ENCODE results near the gene CEP164. TPM values are rescaled to one million over a fixed set of nuclear protein-coding genes. Genes with fewer than 3 reads are reported as not detected.

Gene CEP164
- total and polyA plus RNA-seq, 9 of the 15 experiments (the other 6 are each of a cell fraction or from before 2014, with no cell fraction given) = 2.1 to 16.5 (median 10.4) TPM

DNA sequence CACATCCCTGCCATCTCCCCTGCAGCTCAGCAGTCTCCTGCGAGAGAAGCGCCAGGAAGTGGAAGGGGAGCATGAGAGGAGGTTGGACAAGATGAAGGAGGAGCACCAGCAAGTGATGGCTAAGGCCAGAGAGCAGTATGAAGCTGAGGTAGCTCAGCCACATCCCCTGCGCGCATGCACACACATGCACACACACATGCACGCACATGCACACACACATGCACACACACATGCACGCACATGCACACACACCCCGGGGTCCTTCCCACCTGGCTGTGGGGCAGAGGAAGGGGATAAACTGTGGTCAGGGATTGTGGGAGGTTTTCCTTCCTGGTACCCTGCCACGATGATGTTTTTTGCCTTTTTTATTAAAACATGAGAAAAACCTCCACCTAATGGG is 65.3 kb downstream of the CEP164 start (continued):
- no peak for TF ChIP-seq HDAC2 (IDR thresholded peaks at IDR 0.05)
- TF ChIP-seq, protein P1, sequence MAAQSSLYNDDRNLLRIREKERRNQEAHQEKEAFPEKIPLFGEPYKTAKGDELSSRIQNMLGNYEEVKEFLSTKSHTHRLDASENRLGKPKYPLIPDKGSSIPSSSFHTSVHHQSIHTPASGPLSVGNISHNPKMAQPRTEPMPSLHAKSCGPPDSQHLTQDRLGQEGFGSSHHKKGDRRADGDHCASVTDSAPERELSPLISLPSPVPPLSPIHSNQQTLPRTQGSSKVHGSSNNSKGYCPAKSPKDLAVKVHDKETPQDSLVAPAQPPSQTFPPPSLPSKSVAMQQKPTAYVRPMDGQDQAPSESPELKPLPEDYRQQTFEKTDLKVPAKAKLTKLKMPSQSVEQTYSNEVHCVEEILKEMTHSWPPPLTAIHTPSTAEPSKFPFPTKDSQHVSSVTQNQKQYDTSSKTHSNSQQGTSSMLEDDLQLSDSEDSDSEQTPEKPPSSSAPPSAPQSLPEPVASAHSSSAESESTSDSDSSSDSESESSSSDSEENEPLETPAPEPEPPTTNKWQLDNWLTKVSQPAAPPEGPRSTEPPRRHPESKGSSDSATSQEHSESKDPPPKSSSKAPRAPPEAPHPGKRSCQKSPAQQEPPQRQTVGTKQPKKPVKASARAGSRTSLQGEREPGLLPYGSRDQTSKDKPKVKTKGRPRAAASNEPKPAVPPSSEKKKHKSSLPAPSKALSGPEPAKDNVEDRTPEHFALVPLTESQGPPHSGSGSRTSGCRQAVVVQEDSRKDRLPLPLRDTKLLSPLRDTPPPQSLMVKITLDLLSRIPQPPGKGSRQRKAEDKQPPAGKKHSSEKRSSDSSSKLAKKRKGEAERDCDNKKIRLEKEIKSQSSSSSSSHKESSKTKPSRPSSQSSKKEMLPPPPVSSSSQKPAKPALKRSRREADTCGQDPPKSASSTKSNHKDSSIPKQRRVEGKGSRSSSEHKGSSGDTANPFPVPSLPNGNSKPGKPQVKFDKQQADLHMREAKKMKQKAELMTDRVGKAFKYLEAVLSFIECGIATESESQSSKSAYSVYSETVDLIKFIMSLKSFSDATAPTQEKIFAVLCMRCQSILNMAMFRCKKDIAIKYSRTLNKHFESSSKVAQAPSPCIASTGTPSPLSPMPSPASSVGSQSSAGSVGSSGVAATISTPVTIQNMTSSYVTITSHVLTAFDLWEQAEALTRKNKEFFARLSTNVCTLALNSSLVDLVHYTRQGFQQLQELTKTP (IDR thresholded peaks at IDR 0.05; ENCODE audit: low read depth in 1 of 2, partially characterized antibody in 2 of 2) = no peak
- TF ChIP-seq ELF4 (CRISPR knock-in tag; IDR thresholded peaks at IDR 0.05) = no peak
- no peak for TF ChIP-seq RFX1 (IDR thresholded peaks at IDR 0.05)
- TF ChIP-seq ETV1 (tag; conservative IDR thresholded peaks at IDR 0.05; ENCODE audit: low read depth) = no peak
- TF ChIP-seq SNRNP70 (optimal IDR thresholded peaks at IDR 0.05; ENCODE audit: low read depth, low read length) = no peak
- no peak for TF ChIP-seq MYNN (IDR thresholded peaks at IDR 0.05)
- TF ChIP-seq MYNN (CRISPR knock-in tag; IDR thresholded peaks at IDR 0.05) = no peak
- TF ChIP-seq ZNF212 (CRISPR knock-in tag; IDR thresholded peaks at IDR 0.05) = no peak
- TF ChIP-seq RBM22 (IDR thresholded peaks at IDR 0.05; ENCODE audit: low read depth, low read length, poor library complexity, severe bottlenecking) = no peak
- TF ChIP-seq ZNF609 (CRISPR knock-in tag; IDR thresholded peaks at IDR 0.05; ENCODE audit: borderline replicate concordance) = no peak
- TF ChIP-seq ELF2 (CRISPR knock-in tag; IDR thresholded peaks at IDR 0.05) = no peak
- no peak for TF ChIP-seq MTA1 (IDR thresholded peaks at IDR 0.05; ENCODE audit: borderline replicate concordance)
- no peak for TF ChIP-seq GTF2E2 (tag; IDR thresholded peaks at IDR 0.05)
